Hepatocyte (in vitro differentiated cells): ENCODE data around the gene FBRSL1. TPM values are rescaled to one million over a fixed set of nuclear protein-coding genes. Genes with fewer than 3 reads are reported as not detected.

Experiments
- DNase-seq: peaks from one replicate; pipeline ENCODE4 v3.0.0-alpha.2; 2016; ENCODE audit warnings: low spot score
- H2AFZ ChIP-seq: fragments of 200-600 bp; sonication (generic); 2 replicates; pipeline ENCODE4 v1.6.0; 2016; ENCODE audit warnings: antibody characterized with exemption, mild to moderate bottlenecking
- H3K27ac ChIP-seq: fragments of 200-600 bp; sonication (generic); 2 replicates; pipeline ENCODE4 v1.5.1; 2016; ENCODE audit warnings: mild to moderate bottlenecking
- H3K27me3 ChIP-seq: fragments of 200-600 bp; sonication (generic); 2 replicates; pipeline ENCODE4 v1.6.1; 2016
- H3K36me3 ChIP-seq: fragments of 200-600 bp; sonication (generic); replicated peaks from 2 replicates; pipeline ENCODE4 v1.5.1; 2016; ENCODE audit warnings: low read depth; ENCODE audit not compliant: insufficient read depth
- H3K4me1 ChIP-seq: fragments of 200-600 bp; sonication (generic); 2 replicates; pipeline ENCODE4 v1.5.1; 2016; ENCODE audit warnings: mild to moderate bottlenecking, moderate library complexity; ENCODE audit not compliant: insufficient read depth
- H3K4me2 ChIP-seq: fragments of 200-600 bp; sonication (generic); 2 replicates; pipeline ENCODE4 v1.6.0; 2016
- H3K4me3 ChIP-seq: fragments of 200-600 bp; sonication (generic); 2 replicates; pipeline ENCODE4 v1.5.1; 2016; ENCODE audit warnings: mild to moderate bottlenecking
- H3K79me2 ChIP-seq: fragments of 200-600 bp; sonication (generic); 2 replicates; pipeline ENCODE4 v1.6.0; 2017; ENCODE audit warnings: mild to moderate bottlenecking
- H3K9me2 ChIP-seq: fragments of 200-600 bp; sonication (generic); replicated peaks from 2 replicates; pipeline ENCODE4 v1.6.0; 2017; ENCODE audit warnings: mild to moderate bottlenecking; ENCODE audit not compliant: insufficient read depth
- H3K9me3 ChIP-seq: fragments of 200-600 bp; sonication (generic); 2 replicates; pipeline ENCODE4 v1.5.1; 2016; ENCODE audit warnings: low read depth, mild to moderate bottlenecking
- H4K20me1 ChIP-seq: fragments of 200-600 bp; sonication (generic); 2 replicates; pipeline ENCODE4 v1.6.0; 2016; ENCODE audit warnings: mild to moderate bottlenecking; ENCODE audit not compliant: insufficient read depth, poor library complexity, severe bottlenecking
- EZH2 ChIP-seq: fragments of 200-600 bp; sonication (generic); IDR thresholded peaks from 2 replicates; pipeline ENCODE4 v1.6.1; 2016; ENCODE audit warnings: antibody characterized with exemption, mild to moderate bottlenecking, borderline replicate concordance
- EZH2phosphoT487 ChIP-seq: fragments of 200-600 bp; sonication (generic); IDR thresholded peaks from one replicate; pipeline ENCODE4 v1.6.1; 2018; ENCODE audit warnings: antibody characterized with exemption, mild to moderate bottlenecking, low read depth, moderate library complexity; ENCODE audit not compliant: unreplicated experiment, severe bottlenecking
- WGBS: methylation state at CpG from one replicate; pipeline ENCODE4 v1.1.6; 2016; ENCODE audit warnings: low lambda C conversion rate; ENCODE audit errors: missing lambda C conversion rate; 5-methylcytosine and 5-hydroxymethylcytosine counted together
- polyA plus RNA-seq: library from polyadenylated mRNA; unstranded; fragments of >200 nt; fragmentation: Nextera tagmentation; extraction: Ambion mirVana; gene quantifications from 2 replicates; pipeline ENCODE4 v1.2.1, GENCODE V29; 2016
- total RNA-seq: library from RNA; depleted of rRNA; stranded (reverse); fragments of >200 nt; gene quantifications from 2 replicates; pipeline ENCODE4 v1.2.3, GENCODE V29; 2014
- TF ChIP-seq, protein P1 (sequence below): fragments of 200-600 bp; sonication (generic); IDR thresholded peaks from 2 replicates; pipeline ENCODE4 v1.5.1; 2016; ENCODE audit warnings: antibody characterized with exemption, mild to moderate bottlenecking; ENCODE audit not compliant: poor library complexity

The FBRSL1 gene
- total and polyA plus RNA-seq, 2 experiments from 2014 or later, result 18.5 to 61.1 TPM

DNA sequence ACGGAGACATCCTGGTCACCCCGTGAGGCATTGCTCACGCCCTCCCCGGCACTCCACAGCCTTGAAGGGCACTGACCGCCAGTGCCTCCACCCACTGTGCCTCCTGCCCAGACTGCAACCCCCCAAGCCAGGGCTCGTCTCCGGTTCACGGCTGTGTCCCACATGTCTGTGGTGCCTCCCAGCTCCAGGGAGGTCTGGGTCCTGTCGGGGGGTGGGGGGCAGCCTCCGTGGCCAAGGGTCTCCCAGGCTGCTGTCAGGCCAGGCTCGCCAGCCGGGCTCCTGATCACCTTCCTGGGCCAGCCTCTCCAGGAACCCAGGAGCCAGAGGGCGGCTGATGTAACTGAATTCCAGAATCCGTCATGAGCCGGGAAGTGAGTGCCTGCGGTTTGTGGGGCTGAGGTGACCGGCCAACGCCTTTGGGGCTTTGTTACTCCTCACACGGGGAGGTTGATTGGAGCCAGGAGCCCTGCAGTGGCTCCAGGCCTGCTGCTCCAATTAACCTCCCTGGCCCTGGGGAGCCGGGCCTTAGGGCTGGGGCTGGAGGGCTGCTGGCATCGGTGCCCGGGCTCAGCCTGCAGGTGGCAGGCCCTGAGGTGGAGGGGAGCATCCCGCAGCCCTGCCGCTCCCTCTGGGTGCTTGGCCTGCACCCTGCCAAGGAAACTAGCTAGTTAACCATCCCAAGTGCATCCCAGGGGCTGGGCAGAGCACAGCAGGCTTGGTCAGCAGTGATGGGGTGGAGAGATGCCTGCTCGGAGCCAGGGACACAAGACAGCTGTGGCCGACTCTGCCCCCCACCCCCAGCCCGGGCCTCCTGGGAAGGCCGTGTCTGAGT lies 36.4 kb upstream of the FBRSL1 start:
- WGBS, result 78% methylated on average over 28 of the region's 28 CpGs
- Histone ChIP-seq H2AFZ (no peak overlapping the region), H3K4me2 (no peak overlapping the region), H3K9me3 (no peaks in the 10 kb centered on the region), H3K9me2 (no peaks in the 10 kb centered on the region), H3K36me3 (no peaks in the 10 kb centered on the region), H3K4me3 (no peak overlapping the region), H3K79me2 (no peaks in the 10 kb centered on the region), H3K27ac (no peak overlapping the region), H4K20me1 (no peaks in the 10 kb centered on the region), H3K4me1 (peaks cover 18% of the 10 kb centered on the region), H3K27me3 (peaks cover 8% of the 10 kb centered on the region)
- no peak for TF ChIP-seq EZH2
- TF ChIP-seq, protein P1, sequence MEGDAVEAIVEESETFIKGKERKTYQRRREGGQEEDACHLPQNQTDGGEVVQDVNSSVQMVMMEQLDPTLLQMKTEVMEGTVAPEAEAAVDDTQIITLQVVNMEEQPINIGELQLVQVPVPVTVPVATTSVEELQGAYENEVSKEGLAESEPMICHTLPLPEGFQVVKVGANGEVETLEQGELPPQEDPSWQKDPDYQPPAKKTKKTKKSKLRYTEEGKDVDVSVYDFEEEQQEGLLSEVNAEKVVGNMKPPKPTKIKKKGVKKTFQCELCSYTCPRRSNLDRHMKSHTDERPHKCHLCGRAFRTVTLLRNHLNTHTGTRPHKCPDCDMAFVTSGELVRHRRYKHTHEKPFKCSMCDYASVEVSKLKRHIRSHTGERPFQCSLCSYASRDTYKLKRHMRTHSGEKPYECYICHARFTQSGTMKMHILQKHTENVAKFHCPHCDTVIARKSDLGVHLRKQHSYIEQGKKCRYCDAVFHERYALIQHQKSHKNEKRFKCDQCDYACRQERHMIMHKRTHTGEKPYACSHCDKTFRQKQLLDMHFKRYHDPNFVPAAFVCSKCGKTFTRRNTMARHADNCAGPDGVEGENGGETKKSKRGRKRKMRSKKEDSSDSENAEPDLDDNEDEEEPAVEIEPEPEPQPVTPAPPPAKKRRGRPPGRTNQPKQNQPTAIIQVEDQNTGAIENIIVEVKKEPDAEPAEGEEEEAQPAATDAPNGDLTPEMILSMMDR, result no peak
- no peak for DNase-seq

DNA sequence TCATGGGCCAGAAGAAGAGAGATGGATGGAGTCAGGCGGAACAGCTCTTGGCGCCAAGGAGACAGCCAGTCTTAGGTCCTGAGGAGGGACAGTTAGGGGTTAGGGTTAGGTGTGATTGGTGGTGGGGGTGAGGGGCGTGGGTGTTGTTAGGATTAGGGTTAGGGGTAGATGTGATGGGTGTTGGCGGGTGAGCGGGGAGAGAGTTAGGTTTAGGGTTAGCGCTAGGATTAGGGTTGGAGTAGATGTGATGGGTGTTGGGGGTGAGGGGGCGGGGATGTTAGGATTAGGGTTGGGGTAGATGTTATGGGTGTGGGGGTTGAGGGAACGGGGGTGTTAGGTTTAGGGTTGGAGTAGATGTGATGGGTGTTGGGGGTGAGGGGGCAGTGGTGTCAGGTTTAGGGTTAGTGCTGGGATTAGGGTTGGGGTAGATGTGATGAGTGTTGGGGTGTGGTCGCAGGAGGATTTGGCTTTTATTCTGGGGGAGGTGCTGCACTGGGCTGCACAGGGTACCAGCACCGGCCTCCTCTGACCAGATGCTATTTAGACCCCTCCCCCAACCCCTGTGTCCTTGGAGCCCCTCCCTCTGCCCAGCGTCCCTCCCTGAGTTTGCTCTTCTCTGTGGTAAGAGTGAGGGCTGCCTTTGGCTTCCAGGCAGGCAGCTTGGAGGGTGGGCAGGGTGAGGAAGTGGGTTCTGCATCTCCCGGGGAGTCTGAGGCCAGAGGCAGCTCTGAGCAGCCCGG lies 35.6 kb upstream of the FBRSL1 start:
- Histone ChIP-seq H3K9me2 (no peaks in the 10 kb centered on the region), H3K36me3 (no peaks in the 10 kb centered on the region), H3K27me3 (peaks cover 12% of the 10 kb centered on the region), H3K79me2 (no peaks in the 10 kb centered on the region), H3K4me1 (peaks cover 18% of the 10 kb centered on the region), H3K27ac (no peak overlapping the region), H3K4me2 (no peak overlapping the region), H3K9me3 (no peaks in the 10 kb centered on the region), H3K4me3 (no peak overlapping the region), H4K20me1 (no peaks in the 10 kb centered on the region), H2AFZ (no peak overlapping the region)
- 69% methylated on average over 10 of the region's 13 CpGs for WGBS
- no peak for DNase-seq
- TF ChIP-seq EZH2 (no peak), EZH2phosphoT487 (no peak)
- TF ChIP-seq, protein P1, result no peak

DNA sequence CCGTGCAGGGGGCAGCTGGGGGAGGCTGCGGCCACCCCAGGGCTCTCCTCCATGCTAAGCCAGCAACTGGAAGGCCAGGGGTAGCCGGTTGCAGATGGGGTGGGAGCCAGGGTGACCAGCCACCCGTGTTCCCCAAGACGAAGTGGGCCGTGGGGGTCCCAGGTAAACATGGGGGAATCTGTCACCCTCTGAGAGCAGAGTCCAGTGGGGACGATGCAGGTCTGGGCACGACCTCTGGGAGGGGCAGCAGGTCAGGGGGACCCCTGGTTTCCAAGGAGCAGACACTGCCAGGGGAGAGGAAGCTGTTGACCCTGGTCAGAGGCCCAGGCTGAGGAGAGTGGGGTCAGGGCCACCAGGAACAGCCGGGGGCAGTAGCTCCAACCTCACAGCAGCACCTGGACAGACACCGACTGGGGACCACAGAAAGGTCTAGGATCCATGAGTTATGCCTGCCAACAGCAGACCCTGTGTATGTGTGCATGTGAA lies 35.0 kb upstream of the FBRSL1 start:
- H4K20me1 ChIP-seq, result no peaks in the 10 kb centered on the region
- no peaks in the 10 kb centered on the region for H3K9me3 ChIP-seq
- 89% methylated on average over 9 of the region's 10 CpGs for WGBS
- peaks cover 12% of the 10 kb centered on the region for H3K27me3 ChIP-seq
- no peak overlapping the region for H3K4me3 ChIP-seq
- no peaks in the 10 kb centered on the region for H3K79me2 ChIP-seq
- H3K4me1 ChIP-seq, result peaks cover 13% of the 10 kb centered on the region
- H3K36me3 ChIP-seq, result no peaks in the 10 kb centered on the region
- H2AFZ ChIP-seq, result no peak overlapping the region
- H3K27ac ChIP-seq, result no peak overlapping the region
- no peaks in the 10 kb centered on the region for H3K9me2 ChIP-seq
- no peak for DNase-seq
- TF ChIP-seq EZH2, result no peak
- TF ChIP-seq EZH2phosphoT487, result no peak
- TF ChIP-seq, protein P1, result no peak
- H3K4me2 ChIP-seq, result no peak overlapping the region
